Stimulated activated CD4-positive, alpha-beta T cell treated with anti-CD3 and anti-CD28 coated beads, TNF-alpha, amount 100 ng/mL, for 24 hours (primary cell): ENCODE measurements around the gene TEAD2.
"Not testable (repeated sequence)": the region's sequence is repeated elsewhere in the genome, so short reads cannot be mapped to it uniquely, and the experiment has no call there.

Experiments used
- DNase-seq, 3 experiments: peaks; one replicate each; pipeline ENCODE4 v3.0.0-alpha.2; 2020; ENCODE audit warnings: low read depth in 3 of 3

Gene TEAD2

DNA sequence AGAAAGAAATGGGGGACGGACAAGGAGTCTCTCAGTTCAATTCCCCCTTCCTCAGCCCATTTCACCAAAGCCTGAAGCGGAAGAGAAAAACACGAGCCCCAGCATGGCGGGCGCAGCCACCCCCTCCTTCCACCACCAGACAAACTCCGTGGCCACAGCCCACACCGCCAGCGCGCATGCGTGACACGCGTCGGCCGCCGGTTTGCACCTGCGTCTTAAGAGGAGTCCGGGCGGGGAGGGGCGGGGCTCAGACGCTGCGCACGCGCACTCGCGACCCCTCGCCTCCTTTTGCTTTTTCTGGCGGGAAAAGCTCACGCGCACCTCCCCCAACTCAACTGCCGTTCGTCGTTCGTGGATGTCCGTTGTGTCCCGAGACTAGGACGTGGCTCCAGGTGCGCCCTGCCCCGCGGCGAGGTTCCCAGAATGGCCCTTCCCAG is 25.7 kb upstream of the TEAD2 start, which contains the start of gene KASH5:
Gene KASH5 (plus strand): TSS at position 314 of the 437 bp plus-strand sequence. CDS start 2,635 bp downstream, outside the sequence.
- DNase-seq, result peak; percentile 74 to 91 (median 78)

DNA sequence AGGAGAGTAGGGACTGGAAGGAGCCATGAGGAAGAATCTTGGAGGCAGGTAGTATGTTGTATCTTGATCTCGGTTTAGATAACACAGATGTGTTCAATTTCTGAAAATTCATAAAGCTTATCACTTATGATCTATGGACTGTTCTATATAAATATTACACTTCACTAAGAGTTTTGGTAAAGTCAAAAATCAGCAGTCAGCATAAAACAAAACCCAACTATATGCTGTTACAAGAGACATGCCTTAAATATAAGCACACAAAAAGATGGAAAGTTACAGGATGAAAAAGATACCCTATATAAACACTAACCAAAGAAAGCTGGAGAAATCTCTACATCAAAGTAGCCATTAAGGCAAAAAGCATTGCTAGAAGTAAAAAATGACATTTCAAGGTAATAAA is 21.4 kb upstream of the TEAD2 start:
- no peak for DNase-seq

DNA sequence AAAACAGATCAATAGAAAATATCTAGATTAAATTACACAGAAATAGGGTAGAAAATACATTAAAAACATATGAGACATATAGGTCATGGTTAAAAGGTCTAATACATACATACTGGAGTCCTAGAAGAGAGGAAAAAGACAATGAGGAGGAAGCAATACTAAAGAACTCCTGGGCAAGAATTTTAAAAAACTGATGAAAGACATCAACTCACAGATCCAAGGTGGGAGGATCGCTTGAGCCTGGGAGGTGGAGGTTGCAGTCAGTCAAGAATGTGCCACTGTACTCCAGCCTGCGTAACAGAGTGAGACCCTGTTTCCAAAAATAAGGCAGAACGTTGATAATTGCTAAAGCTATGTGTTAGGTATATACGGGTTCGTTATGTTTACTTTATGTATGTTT is 20.4 kb upstream of the TEAD2 start:
- no peak for DNase-seq

DNA sequence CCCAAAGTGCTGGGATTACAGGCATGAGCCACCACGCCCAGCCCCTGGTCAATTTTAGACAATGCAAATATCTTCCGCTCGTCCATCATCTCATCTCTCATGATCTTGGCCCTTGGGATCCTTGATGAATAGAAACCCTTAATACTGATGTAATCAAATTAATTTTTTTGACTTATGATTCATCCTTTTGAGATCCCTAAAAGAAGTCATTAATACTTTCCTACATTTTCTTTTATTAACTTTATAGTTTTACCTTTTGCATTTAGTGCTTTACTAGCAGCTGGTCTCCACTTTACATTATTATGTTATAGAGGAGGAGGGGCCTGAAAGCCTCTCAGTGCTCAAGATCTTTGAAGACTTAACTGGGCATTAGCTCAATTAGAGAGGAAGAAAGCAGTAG is 18.2 kb upstream of the TEAD2 start:
- no peak for DNase-seq

DNA sequence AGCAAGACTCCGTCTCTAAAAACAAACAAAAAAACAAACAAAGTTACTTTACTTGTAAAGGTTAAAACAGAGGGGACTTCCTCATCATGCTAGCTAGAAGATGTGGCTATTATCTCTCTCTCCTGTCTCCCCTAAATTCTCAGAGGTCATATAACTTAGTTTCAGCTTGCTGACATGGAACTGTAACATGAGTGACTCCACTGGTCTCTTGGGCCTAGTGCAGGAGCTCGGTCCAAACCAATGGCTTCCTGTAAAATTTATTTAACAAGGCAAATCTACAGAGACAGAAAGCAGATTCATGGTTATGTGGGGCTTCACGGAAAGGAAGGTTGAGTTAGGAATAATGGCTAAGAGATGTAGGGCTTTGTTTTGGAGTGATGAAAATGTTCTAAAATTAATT is 16.3 kb upstream of the TEAD2 start:
- no peak for DNase-seq

DNA sequence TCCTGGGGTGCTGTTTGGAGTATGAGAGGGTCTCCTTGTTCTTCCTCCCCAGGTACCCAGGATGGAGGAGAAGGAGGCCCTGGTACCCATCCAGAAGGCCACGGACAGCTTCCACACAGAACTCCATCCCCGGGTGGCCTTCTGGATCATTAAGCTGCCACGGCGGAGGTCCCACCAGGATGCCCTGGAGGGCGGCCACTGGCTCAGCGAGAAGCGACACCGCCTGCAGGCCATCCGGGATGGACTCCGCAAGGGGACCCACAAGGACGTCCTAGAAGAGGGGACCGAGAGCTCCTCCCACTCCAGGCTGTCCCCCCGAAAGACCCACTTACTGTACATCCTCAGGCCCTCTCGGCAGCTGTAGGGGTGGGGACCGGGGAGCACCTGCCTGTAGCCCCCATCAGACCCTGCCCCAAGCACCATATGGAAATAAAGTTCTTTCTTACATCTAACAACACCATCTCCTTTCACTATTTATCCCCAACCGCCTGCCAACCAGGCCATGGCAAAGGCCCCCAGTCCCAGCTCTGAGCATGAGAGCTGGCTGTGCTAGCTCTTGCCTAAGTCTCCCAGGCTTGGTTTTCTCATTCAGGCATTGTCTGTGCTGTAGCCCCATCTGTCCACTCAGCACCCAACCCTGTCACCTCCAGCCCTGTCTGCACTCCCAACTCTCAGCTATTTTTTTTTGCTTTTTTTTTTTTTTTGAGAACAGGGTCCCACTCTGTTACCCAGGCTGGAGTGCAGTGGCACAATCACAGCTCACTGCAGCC is 12.6 kb upstream of the TEAD2 start:
- DNase-seq, result no peak

DNA sequence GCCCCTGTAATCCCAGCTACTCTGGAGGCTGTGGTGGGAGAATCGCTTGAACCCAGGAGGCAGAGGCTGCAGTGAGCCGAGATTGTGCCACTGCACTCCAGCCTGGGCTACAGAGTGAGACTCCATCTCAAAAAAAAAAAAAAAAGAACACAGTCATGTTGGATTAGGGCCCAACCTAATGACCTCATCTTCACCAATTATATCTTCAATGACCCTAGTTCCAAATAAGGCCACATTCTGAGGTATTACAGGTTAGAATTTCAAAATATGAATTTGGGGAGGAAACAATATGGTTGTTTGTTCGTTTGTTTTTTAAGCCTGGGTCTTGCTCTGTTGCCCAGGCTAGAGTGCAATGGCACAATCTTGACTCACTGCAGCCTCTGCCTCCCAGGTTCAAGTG is 11.0 kb upstream of the TEAD2 start:
- not testable (repeated sequence) for DNase-seq

DNA sequence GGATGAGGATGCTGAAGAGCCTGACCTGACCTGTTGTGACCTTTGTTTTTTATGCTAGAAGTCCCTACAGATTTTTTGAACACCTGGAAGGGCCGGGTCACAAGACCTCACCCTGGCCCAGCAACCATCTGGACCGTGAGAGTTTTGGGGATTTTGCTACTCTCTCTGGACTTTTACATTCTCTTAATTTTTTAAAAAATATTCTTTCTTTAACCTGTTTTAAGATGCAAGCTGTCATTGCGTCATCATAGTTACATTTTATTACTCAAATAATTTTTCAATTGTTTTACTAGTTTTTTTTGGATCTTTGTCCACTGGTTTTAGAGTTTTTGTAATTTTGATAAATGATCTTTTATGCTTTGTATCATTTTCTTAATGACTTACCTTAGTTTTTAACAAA is 9.0 kb upstream of the TEAD2 start:
- DNase-seq, result no peak

DNA sequence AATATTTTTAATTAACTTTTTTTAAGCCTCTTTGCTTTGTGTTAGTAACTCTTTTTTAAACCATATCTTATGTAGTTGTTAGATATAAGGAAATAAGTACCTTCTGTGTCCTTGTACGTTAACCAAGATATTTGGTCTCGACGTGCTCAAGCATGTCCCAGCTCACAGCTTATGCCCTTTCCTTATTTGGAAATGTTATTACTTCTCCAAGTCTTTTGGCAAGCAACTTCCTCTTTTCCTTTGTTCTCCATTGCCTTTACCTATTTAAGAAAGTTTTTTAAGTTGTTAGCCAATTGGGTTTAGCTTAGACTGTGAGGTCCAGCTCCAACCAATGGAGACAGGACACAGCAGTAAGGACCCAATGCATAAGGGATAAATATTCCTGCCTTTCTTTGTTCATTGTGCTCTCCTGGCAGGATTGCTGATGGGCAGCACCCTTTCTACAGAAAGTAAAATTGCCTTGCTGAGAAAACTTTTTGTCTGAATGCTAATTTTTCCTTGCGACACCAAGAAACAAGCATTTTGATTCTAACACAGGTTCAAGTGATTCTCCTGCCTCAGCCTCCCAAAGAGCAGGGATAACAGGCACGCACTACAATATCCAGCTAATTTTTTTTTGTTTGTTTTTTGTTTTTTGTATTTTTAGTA is 6.6 kb upstream of the TEAD2 start:
- DNase-seq, result no peak

DNA sequence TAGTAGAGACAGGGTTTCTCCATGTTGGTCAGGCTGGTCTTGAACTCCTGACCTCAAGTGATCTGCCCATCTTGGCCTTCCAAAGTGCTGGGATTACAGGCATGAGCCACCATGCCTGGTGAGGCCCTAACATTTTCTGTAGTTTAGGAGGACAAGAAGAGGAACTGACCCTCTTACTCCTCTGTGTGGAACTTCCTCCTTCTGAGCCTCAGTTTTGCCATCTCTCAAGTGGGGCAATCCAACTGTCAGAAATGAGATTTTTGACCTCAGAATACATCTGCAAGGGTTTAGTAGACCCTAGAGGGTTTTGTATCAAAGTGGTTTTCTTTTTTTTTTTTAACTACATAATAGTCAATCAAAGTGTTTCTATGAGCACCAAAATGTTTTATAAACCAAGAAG is 3.9 kb upstream of the TEAD2 start:
- no peak for DNase-seq

DNA sequence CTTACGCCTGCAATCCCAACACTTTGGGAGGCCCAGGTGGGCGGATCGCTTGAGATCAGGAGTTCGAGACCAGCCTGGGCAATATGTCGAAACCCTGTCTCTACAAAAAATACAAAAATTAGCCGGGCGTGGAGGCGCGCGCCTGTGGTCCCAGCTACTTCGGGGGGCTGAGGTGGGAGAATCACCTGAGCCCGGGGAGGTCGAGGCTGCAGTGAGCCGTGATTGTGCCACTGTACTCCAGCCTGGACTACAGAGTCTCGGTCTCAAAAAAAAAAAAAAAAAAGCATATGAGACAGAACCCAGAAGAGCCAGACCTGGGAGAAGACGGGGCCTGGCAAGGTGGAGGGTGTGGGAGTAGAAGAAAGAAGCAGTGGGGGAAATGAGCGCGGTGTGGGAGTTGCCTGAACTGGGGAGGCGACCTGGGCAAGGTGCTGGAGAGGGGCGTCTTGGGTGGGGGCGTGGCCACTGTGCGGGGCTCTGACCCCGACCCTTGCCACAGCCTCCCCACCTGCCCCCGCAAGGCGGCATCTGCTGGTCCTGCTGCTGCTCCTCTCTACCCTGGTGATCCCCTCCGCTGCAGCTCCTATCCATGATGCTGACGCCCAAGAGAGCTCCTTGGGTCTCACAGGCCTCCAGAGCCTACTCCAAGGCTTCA is 2.0 kb upstream of the TEAD2 start:
- no peak for DNase-seq

DNA sequence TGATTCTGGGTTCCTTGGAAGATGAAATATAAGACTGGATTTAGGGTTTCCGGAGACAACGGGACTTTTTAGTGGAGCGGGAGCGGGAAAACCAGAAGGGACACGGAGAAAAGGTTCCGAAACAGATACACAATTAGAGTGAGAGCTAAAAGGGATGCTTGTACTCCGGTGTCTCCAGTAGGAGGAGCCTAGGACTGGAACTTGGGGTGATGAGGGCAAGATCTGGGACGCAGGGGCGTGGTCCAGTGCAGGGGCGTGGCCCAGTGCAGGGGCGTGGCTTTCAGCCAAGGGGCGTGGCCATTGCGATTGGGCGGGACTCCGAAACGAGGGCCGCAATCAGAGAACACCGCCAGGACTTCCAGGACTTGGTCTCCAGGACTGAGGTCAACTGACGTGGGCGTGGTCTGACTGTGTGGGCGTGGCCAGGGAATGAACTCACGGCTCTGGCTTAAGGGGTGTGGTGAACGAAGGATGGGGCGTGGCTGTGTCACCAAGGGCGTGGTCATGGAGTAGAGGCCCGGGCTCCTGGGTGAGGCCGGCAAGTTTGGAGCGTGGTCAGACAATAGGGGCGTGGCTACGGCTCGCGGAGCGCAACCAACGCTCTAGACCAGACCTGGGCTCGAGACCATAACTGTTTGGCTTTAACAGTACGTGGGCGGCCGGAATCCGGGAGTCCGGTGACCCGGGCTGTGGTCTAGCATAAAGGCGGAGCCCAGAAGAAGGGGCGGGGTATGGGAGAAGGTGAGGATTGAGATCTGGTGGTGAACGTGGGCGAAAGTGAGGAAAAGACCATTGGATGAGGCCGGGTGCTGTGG is 1.3 kb upstream of the TEAD2 start, which contains the start of gene DKKL1:
Gene DKKL1 (plus strand): TSS at position 610 of the 815 bp plus-strand sequence. CDS start 122 bp downstream, at position 732.
- DNase-seq, result peak; percentile 29 to 81 (median 46)

DNA sequence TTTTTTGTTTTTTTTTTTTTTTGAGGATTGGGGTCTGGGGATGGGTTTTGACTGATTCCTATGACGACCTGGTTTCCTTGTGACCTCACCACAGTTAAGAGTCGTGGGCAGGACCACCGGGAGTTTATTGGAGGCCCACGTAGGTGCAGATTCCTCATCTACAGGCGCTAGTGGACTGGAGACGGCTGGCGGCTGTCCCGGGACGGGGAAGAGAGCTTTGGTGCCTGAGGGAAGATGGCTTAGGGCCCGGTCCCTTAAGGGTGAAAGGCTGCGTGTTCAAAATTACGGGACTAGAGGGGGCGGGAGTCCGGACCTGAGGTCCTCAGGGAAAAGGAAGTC is 682 bp upstream of the TEAD2 start:
- DNase-seq, result no peak

DNA sequence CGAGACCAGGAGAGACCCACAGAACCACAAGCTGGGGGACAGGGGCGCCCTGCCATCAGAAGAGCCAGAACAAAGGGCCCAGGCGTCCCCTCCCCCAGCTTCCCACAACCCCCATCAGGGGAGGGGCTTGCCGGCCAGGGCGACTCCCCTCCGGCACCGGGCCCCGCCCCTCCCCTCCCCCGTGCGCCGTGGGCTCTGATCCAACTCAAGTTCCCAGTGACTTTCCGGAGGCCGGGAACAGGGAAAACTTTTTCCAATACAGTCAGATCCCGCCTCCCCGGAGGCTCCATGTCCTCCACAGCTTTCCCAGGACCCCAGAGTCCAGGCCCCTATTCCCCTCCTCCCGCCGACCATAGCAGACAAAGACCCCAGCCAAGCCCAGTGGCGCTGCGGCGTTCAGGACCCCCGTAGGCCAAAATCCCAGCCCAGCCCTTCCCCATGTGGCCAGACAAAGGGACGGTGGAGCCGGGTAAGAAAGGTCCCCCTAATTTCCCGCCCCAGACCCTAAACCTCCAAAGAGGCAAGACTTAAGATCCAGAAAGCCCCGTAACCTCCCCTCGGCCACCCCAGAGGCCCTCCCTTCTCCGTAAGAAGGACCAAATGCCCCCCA is 673 bp downstream of the TEAD2 start:
- no peak for DNase-seq

DNA sequence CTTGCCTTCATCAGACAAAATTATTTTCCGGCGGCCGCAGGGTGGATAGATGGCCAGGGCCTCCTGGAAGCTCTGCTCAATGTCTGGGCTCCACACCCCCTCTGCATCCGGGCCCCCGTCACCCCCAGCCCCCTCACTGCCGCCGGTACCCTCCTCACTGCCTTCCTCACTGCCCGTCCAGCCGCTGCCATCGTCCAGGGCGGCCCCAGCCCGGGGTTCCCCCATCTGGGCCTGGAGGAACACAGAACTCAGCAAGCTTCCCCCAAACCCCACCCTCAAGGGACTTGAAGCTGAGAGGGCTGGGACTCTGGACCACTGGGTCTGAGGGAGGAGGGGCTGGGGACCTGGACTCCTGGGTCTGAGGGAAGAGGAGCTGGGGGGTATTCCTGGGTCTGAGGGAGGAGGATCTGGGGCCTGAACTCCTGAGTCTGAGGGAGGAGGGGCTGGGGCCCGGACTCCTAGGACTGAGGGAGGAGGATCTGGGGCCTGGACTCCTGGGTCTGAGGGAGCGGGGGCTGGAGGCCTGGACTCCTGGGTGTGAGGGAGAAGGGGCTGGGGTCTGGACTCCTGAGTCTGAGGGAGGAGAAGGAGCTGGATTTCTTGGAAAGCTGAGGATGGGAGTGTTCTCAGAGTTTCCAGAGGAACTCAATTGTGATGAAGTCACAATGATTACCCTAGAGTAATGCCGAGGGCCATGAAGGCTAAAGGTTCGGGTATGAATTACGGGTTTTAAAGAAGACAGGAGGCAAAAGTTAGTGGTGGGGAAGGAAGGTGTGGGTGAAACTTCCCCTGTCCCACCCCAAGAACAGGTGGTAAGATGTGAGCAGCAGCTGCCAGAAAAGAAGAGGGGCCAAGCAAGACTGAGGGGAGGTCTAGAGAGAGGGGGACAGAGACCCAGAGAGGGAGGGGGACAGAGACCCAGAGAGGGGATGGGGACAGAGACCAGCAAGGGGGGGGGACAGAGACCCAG is 2.1 kb downstream of the TEAD2 start:
- no peak for DNase-seq

DNA sequence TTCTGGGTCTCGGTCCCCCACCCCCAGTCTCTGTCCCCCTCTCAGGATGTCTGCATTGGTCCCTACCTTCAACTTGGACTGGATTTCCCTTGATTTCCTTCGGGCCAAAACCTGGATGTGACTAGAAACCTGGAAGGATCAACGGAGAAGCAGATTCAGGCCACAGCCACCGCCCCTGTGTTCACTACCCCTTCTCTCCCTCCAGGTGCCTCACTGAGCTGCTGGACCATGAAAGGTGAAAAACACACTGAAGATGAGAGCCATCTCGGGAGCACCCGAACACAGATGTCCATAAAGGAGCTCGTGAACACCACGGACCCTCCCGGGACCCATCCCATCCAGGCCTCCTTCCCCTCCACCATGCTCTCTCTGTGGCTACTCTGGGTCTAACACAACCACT is 5.0 kb downstream of the TEAD2 start:
- DNase-seq, result no peak

DNA sequence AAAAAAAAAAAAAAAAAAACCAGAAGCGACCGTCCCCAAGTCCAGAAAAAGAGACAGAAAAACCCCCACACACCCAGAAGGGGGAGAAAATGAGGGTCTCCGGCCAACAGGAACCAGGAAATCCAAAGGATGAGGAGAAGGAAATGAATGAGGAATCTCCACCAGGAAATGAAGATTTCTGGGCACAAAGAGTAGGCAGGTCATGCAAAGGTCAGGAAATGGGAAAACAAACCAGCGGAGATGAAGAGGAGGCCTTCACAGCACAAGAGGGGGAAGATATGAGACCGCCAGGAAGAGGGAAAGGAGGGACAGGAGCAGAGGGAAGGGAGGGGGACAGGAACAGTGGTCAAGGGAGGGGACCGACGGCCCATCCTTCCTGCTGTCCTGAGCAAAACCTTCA is 5.8 kb downstream of the TEAD2 start:
- DNase-seq, result no peak

DNA sequence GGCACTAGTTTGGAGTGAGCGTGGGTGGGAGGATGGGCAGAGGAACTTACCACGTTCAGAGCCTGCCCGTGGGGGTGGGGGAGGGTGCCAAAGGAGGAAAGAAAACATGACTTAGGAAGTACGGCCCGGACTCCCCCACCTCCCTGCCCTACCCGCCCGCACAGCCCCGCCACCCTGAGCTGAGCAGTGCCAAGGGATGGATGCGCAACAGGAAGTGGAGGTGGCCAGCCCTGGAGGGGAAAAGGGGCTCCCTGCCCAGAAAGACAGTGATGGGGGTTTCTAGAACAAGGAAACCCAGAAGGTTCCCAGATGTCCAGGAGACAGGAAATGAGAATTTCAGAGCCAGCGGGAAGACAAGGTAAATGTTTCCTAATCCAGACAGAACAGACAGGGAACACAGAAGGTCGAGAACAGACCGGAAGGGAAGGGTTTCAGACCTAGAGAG is 6.3 kb downstream of the TEAD2 start:
- DNase-seq, result no peak

DNA sequence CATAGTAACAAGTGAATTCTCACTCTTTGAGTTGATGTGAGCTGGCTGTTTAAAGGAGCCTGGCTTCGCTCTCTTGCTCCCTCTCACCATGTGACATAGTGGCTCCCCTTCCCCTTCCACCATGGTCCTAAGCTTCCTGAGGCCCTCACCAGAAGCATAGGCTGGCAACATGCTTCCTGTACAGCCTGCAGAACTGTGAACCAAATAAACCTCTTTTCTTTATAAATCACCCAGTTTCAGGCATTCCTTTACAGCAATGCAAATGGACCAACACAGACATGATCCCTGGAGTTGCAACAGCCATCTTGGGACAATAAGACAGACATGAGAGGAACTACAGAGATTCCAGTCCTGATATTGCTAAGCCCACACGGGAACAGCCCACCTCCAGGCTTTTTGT is 12.6 kb downstream of the TEAD2 start:
- no peak for DNase-seq
